AG04450 (cell line): ENCODE measurements around the gene SIX5. TPM values are rescaled to one million over a fixed set of nuclear protein-coding genes. Genes with fewer than 3 reads are reported as not detected.
A peak's percentile ranks its signal among the peaks of the same experiment; 100 is the strongest.

Experiments
- CTCF ChIA-PET: fragments of 300-600, 350-600 bp; formaldehyde crosslinking; extraction: SDS; loops from one replicate; lab custom pipeline; 2022; ENCODE audit warnings: antibody characterized with exemption, inconsistent platforms; lab: Charles Lee
- POLR2A ChIA-PET: fragments of 350-600 bp; formaldehyde crosslinking; extraction: SDS; loops from one replicate; lab custom pipeline; 2021; ENCODE audit warnings: antibody characterized with exemption, inconsistent platforms; lab: Yijun Ruan, JAX
- DNase-seq: peaks from one replicate; pipeline ENCODE4 v3.0.0-alpha.2; 2011; ENCODE audit warnings: low read depth, low spot score
- H3K27ac ChIP-seq: one replicate; pipeline ENCODE4 v1.5.1; 2012; ENCODE audit warnings: low read depth, low read length, control low read depth
- H3K27me3 ChIP-seq: one replicate; pipeline ENCODE4 v1.6.0; 2012; ENCODE audit warnings: low read length; ENCODE audit not compliant: control insufficient read depth, insufficient read depth
- H3K4me3 ChIP-seq: 2 replicates; pipeline ENCODE4 v1.5.1; 2011; ENCODE audit warnings: mild to moderate bottlenecking, low read depth, low read length, control low read depth
- H3K9me3 ChIP-seq: 2 replicates; pipeline ENCODE4 v1.5.1; 2012; ENCODE audit warnings: low read length; ENCODE audit not compliant: control insufficient read depth, insufficient read depth
- polyA plus RNA-seq: library from polyadenylated mRNA; depleted of rRNA; stranded (reverse); fragments of >200 nt; gene quantifications from 2 replicates; pipeline ENCODE4 v1.2.3, GENCODE V29; 2011
- TF ChIP-seq, protein P1 (sequence below): IDR thresholded peaks from 2 replicates; pipeline ENCODE4 v1.5.1; 2011; ENCODE audit warnings: low read depth, low read length, control low read depth, inconsistent platforms

The SIX5 gene
- polyA plus RNA-seq, 1 experiment: 4.4 TPM

DNA sequence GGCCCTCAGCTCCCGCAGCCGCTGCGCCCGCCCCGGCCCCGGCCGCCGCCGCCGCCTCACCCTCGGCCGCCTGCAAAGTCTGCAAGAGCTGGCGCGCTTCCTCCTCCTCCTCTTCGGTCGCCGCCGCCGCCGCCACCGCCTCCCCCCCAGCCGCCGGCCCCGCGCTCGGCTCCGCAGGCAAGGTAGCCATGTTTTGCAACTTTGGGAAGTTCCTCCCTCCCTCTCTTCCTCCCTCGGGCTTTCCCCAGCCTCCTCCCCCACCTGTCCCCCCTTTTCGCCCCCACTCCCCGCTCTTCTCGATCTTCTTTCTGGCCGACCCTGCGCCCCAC, 433 bp downstream of the SIX5 start:
- H3K27ac ChIP-seq: peak overlapping the region; percentile 81
- ChIA-PET POLR2A (interaction anchor here (1.0 to 4.7 kb wide), 16 partner anchors 11 to 115 kb away, joined by 3 to 50 read pairs (median 9); partner anchors contain the start of genes DMPK, DMWD, FBXO46 and QPCTL), CTCF (interaction anchor here (0.5 to 1.0 kb wide), 2 partner anchors 16 to 310 kb away, joined by 3 read pairs; no protein-coding TSS in a partner anchor)
- no peak for DNase-seq
- H3K27me3 ChIP-seq: no peaks in the 10 kb centered on the region
- H3K9me3 ChIP-seq: no peaks in the 10 kb centered on the region; the same call in 1 of the 2 replicates
- peak overlapping the region; percentile 67 for H3K4me3 ChIP-seq
- TF ChIP-seq, protein P1, sequence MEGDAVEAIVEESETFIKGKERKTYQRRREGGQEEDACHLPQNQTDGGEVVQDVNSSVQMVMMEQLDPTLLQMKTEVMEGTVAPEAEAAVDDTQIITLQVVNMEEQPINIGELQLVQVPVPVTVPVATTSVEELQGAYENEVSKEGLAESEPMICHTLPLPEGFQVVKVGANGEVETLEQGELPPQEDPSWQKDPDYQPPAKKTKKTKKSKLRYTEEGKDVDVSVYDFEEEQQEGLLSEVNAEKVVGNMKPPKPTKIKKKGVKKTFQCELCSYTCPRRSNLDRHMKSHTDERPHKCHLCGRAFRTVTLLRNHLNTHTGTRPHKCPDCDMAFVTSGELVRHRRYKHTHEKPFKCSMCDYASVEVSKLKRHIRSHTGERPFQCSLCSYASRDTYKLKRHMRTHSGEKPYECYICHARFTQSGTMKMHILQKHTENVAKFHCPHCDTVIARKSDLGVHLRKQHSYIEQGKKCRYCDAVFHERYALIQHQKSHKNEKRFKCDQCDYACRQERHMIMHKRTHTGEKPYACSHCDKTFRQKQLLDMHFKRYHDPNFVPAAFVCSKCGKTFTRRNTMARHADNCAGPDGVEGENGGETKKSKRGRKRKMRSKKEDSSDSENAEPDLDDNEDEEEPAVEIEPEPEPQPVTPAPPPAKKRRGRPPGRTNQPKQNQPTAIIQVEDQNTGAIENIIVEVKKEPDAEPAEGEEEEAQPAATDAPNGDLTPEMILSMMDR: no peak

DNA sequence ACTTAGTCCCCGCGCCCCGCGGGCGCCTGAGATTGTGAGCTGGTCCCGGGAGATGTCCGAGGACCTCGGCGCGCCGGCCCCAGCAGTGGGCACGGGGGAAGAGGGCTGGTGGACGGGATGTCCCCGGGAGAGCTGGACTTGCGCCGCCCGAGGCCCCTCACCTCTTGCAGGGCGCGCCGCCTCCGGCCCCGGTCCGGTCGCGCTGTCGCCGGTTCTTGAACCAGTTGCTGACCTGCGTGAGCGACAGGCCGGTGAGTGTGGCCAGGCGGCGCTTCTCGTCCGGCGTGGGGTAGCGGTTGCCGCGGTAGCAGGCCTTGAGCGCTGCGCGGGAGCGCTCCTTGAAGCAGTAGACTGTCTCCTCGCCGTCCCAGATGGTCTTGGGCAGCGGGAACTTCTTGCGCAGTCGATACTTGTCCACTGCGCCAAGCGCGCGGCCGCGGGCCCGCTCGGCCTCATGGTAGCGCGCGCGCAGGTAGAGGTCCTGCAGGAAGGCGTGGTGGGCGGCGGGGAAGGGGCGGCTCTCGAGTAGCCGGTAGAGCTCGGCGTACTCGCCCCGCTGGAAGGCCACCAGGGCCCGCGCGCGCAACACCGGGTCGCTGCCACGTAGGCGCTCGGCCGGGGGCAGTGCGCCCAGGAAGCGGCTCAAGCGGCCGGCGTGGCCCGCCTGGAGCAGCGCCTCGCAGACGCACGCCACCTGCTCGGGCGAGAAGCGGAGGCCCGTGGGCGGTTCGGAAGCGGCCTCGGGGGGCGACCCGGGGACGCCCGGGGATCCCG, 984 bp downstream of the SIX5 start:
- TF ChIP-seq, protein P1: no peak
- CTCF ChIA-PET: interaction anchor here (0.9 to 1.4 kb wide), 2 partner anchors 36 to 76 kb away, joined by 3 to 6 read pairs; partner anchors contain the start of gene QPCTL
- POLR2A ChIA-PET: interaction anchor here (0.8 to 4.7 kb wide), 10 partner anchors 15 to 115 kb away, joined by 3 to 50 read pairs (median 10); partner anchors contain the start of genes DMPK, DMWD, FBXO46 and QPCTL

DNA sequence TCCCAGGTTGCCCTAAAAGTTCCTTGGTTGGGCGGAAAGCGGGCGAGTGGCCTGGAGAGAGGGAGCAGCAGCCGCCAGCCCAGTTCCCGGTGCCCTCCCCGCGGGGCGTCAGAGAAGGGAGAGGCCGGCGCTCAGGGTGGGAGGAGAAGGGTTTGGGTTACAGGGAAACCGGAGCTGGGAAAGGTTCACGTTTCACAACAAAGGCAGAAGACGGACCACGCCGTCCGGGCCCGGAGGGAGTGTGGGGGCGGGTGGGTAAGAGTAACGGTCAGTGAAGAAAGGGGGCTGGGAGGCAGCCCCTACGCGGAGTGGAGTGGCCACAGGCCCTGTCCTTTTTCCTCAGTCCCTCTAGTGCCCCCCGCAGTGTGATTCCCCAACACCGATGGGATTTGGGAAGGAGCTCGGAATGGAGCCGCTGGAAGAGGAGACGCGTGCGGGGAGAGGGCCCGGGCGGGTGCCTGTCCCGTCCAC, 1.6 kb downstream of the SIX5 start:
- H3K4me3 ChIP-seq: peak overlapping the region; percentile 67
- CTCF ChIA-PET: interaction anchor here (0.9 to 1.4 kb wide), 2 partner anchors 35 to 75 kb away, joined by 3 to 6 read pairs; partner anchors contain the start of gene QPCTL
- TF ChIP-seq, protein P1: no peak

More for the DNA sequence above, 984 bp downstream of the SIX5 start:
- no peak for DNase-seq
- Histone ChIP-seq H3K27ac (peak overlapping the region; percentile 78), H3K9me3 (no peaks in the 10 kb centered on the region; the same call in 1 of the 2 replicates), H3K4me3 (peak overlapping the region; percentile 67), H3K27me3 (no peaks in the 10 kb centered on the region)

DNA sequence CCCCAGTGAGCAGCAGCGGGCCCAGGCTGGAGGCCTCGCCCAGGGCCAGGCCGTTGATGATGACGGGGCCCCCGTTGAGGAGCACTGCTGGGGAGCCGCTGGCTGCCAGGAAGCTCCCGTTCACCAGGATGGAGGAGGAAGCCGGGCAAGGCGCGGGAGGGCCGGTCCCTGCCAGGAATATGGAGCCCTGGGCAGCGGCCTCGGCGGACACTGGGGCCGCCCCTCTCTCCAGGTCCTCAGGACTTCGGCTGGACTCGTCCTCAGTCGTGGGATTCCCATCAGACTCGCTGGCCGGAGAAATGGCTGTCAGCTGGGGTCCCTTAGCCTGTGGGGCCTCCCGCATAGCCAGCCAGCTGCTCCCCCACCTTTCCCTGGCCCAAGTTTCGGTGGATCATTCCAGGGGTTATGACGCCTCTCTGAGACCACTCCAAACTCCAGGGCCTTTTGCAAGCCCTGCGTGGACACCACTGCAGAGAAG, 2.1 kb downstream of the SIX5 start:
- DNase-seq: no peak
- TF ChIP-seq, protein P1: no peak
- H3K27ac ChIP-seq: peak overlapping the region; percentile 91
- ChIA-PET POLR2A (interaction anchor here (0.8 to 4.7 kb wide), 7 partner anchors 13 to 74 kb away, joined by 4 to 50 read pairs (median 10); partner anchors contain the start of genes DMPK, FBXO46, QPCTL and SNRPD2), CTCF (interaction anchor here (1.4 kb wide), 1 partner anchor 74 kb away, joined by 6 read pairs; the partner anchor contains the start of gene QPCTL)
- no peaks in the 10 kb centered on the region; the same call in 1 of the 2 replicates for H3K9me3 ChIP-seq
- no peaks in the 10 kb centered on the region for H3K27me3 ChIP-seq
- peak overlapping the region; percentile 67 for H3K4me3 ChIP-seq

More for the DNA sequence above, 1.6 kb downstream of the SIX5 start:
- peak; percentile 69 for DNase-seq
- no peaks in the 10 kb centered on the region; the same call in 1 of the 2 replicates for H3K9me3 ChIP-seq
- POLR2A ChIA-PET: interaction anchor here (0.8 to 4.7 kb wide), 8 partner anchors 14 to 114 kb away, joined by 4 to 50 read pairs (median 10); partner anchors contain the start of genes DMPK, FBXO46, QPCTL and SNRPD2
- H3K27me3 ChIP-seq: no peaks in the 10 kb centered on the region
- H3K27ac ChIP-seq: peak overlapping the region; percentile 91
